GM18867 (cell line): Measurements from ENCODE around the gene CRABP1.
"Not testable (repeated sequence)": the region's sequence is repeated elsewhere in the genome, so short reads cannot be mapped to it uniquely, and the experiment has no call there.

Source experiments
- ATAC-seq: cut with Tn5 transposase; IDR thresholded peaks from one replicate; pipeline ENCODE4 v1.9.1; 2021; ENCODE audit warnings: mild to moderate bottlenecking, moderate library complexity; ENCODE audit not compliant: unreplicated experiment

Gene CRABP1

GRCh38 chr15:78369161-78369560, 29.0 kb downstream of the CRABP1 start:
- no peak for ATAC-seq

- ATAC-seq = no peak
Observed at GRCh38 chr15:78370013-78370412, 29.9 kb downstream of the CRABP1 start.

GRCh38 chr15:78372880-78373279, 32.7 kb downstream of the CRABP1 start:
- no peak for ATAC-seq

GRCh38 chr15:78374436-78375393, 34.6 kb downstream of the CRABP1 start:
- ATAC-seq = no peak

GRCh38 chr15:78380143-78380542, 40.0 kb downstream of the CRABP1 start:
- not testable (repeated sequence) for ATAC-seq

GRCh38 chr15:78382114-78382880, 42.1 kb downstream of the CRABP1 start:
- no peak for ATAC-seq

GRCh38 chr15:78384651-78385050, 44.5 kb downstream of the CRABP1 start:
- no peak for ATAC-seq

GRCh38 chr15:78387246-78388037, 47.3 kb downstream of the CRABP1 start:
- ATAC-seq = no peak

- ATAC-seq = no peak
Observed at GRCh38 chr15:78388865-78389264, 48.7 kb downstream of the CRABP1 start.

GRCh38 chr15:78389322-78389721, 49.2 kb downstream of the CRABP1 start:
- no peak for ATAC-seq

GRCh38 chr15:78389738-78390137, 49.6 kb downstream of the CRABP1 start:
- no peak for ATAC-seq

GRCh38 chr15:78390242-78390641, 50.1 kb downstream of the CRABP1 start:
- ATAC-seq = no peak

- no peak for ATAC-seq
Observed at GRCh38 chr15:78390826-78391225, 50.7 kb downstream of the CRABP1 start.

- ATAC-seq = no peak
Observed at GRCh38 chr15:78391781-78392180, 51.6 kb downstream of the CRABP1 start.

- ATAC-seq = no peak
Observed at GRCh38 chr15:78392430-78392829, 52.3 kb downstream of the CRABP1 start.

- ATAC-seq = no peak
Observed at GRCh38 chr15:78393137-78393536, 53.0 kb downstream of the CRABP1 start.

GRCh38 chr15:78394026-78394425, 53.9 kb downstream of the CRABP1 start:
- no peak for ATAC-seq

GRCh38 chr15:78394981-78395616, 54.9 kb downstream of the CRABP1 start:
- no peak for ATAC-seq

- no peak for ATAC-seq
Observed at GRCh38 chr15:78396186-78396814, 56.1 kb downstream of the CRABP1 start.

GRCh38 chr15:78396976-78397375, 56.8 kb downstream of the CRABP1 start:
- ATAC-seq = no peak
